ENCODE data around the gene MYD88.
A peak's percentile ranks its signal among the peaks of the same experiment; 100 is the strongest.

The MYD88 gene

DNA sequence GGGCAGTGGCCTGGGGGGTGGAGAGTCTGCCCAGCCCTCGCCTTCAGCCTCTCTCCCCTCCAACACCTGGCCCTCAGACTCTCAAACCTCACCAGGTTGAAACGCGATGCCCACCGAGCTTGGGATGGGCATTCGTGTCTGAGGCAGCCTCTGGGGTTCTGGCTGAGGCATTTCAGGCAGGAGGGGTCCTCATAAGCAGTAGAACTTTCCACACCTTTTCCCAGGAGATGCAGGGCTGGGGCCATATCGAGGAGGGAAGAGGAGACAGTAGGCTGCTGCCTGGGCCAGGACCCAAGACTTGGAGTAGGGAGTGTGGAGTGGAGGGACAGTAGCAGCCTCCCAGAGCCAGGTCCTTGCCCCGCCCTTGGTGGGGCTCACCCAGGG is 26.1 kb upstream of the MYD88 start:
- DNase-seq (ENCODE audit: low read depth), result no peak

GRCh38 chr3:38114052-38114874 is 24.2 kb upstream of the MYD88 start:
- no peak for DNase-seq (ENCODE audit: low read depth)

- DNase-seq (ENCODE audit: low read depth), result no peak
Measured at GRCh38 chr3:38114875-38115644, 23.4 kb upstream of the MYD88 start.

DNA sequence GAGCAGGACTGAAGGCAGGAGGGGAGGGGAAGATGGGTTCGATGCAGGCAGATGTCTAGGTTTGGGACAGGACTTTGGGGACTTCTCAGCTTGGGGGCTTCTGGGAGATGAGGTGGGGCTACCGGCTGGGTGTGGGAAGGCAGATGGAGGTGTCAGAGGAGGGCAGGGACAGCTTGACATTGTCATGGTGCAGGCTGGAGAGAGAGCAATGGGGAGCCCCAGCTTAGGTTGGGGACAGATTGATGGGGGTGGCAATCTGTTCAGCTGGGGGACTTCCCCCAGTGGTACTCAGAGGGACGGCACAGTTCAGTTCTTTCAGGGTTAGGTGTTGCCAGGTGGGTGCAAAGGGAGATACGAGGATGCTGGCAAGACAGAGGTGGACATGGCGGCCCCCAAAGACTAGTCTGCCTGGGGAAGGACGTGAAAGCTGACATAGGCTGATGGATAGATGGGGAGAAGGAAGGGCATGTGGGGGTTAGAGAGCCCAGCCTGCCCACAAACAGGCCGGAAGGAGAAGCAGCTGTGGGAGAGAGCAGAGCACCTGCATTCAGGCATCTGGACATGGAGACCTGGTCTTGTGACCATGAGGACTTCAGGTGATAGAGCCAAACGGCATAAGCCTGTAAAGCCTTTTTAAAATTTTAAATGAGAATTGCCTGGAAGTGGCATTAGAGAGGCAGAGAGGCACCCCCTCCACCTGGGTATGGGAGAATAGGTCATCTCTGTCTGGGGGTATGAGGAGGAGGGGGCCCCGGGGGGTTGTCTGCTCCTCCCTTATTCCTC is 22.6 kb upstream of the MYD88 start:
- DNase-seq (ENCODE audit: low read depth), result no peak

DNA sequence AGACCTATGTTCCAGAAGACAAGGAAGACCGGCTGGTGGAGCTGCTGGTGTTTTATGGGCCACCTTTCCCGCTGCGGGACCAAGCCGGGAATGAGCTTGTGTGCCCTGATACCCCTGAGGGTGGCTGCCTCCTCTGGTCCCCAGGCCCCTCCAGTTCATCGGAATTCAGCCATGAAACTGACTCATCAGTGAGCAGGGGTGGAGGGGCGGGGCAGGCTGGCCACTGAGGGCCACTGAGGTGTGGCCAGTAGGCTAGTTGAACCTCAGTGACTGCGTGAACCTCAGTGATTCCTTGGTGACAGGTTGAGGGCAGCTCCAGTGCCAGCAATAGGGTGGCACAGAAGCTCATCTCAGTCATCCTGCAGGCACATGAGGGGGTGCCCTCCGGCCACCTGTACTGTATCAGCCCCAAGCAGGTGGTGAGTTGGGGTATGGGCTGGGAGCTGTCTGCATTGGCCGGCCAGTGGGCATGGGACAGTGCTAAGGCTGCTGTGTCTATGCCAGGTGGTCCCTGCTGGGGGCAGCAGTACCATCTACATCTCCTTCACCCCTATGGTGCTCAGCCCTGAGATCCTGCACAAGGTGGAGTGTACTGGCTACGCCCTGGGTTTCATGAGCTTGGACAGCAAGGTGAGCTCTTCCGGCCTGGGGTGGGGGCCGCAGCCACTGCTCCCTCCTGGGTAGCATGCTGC is 21.8 kb upstream of the MYD88 start:
- DNase-seq (ENCODE audit: low read depth), result peak; percentile 13

GRCh38 chr3:38117163-38117716 is 21.2 kb upstream of the MYD88 start:
- DNase-seq (ENCODE audit: low read depth), result no peak

GRCh38 chr3:38117748-38118420 is 20.6 kb upstream of the MYD88 start:
- peak; percentile 67 for DNase-seq (ENCODE audit: low read depth)

- DNase-seq (ENCODE audit: low read depth), result no peak
Measured at GRCh38 chr3:38118421-38119247, 19.8 kb upstream of the MYD88 start.

GRCh38 chr3:38119248-38119544 is 19.3 kb upstream of the MYD88 start:
- DNase-seq (ENCODE audit: low read depth), result no peak

DNA sequence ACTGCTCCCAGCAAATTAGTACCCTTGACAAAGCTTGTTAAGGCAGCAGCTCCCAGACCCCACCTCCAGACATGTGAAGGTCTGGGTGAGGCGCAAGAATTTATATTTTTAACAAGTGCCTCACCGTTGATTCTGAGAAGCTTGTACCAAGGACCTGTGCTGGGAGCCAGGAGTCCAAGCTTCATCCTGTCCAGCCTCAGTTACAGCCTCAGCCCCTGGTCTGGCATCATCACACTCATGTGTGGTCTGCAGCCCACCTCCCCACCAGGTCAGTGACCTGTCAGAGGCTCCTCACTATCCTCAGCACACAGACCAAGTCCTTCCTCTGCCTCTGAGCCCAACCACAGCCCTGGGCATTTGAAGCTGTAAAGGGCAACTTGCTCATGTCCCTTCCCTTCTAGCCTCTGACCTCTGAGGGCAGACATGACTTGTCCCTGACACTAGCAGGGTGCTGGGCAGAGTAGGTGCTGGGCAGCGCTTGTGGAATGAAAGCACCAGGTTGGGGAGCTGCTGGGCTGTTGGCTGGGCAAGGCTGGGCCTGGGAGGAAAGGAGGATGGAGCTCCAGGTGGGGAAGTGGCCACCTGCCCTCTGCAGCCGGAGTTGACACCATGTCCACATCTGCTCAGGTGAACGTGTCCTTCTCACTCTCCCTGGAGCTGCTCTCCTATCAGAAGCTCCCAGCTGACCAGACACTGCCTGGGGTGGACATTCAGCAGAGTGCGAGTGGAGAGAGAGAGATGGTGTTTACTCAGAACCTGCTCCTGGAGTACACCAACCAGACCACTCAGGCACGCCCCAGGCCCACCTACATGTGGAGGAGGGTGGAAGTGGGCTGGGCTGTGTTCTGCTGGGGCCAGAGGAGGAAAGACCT is 18.4 kb upstream of the MYD88 start:
- no peak for DNase-seq (ENCODE audit: low read depth)

DNA sequence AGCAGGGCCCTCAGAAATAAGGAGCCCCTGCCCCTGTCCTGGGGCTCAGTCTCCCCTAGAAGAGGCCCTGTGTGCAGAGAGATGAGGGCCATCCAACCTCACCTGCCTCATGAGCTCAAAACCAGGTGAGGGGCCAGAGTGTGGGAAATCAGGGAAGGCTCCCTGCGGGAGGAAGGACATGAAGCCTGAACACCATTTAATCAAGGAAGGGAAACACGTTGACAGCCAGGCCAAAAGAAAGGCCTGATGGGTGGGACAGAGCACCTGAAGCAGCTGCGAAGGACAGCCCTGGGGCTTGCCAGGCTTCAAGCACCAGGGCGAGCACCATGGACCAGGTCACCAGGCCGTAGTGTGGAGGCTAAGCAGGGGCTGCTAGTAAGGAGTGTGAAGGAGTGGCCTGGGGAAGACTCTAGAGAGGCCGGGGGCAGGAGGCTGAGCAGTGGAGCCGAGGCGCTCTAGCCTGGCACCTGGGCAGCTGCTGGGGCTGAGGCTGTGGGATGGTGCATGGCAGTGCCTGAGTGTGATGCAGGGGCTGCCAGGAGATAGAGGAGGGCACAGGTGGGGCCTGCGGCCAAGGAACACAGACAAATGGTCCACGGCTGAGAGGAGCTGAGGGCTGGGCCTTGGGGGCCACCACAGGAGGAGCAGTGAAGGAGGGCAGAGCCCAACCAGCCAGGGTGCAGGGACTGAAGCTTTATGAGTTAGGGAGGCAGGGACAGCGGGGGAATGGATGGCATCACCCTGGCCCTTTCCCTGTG is 17.6 kb upstream of the MYD88 start:
- DNase-seq (ENCODE audit: low read depth), result no peak

DNA sequence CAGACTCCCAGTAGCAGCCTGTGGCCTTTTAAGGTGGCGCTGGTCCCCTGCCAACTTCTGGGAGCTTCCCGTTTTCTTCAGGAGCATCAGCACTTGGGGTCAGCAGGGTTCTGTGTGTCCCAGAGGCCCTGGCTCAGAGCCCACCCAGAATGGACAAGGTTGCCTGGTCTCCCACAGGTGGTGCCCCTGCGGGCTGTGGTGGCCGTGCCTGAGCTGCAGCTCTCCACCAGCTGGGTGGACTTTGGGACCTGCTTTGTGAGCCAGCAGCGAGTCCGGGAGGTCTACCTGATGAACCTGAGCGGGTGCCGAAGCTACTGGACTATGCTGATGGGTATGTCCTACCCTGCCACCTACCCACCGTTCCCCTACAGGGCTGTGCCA is 17.0 kb upstream of the MYD88 start:
- no peak for DNase-seq (ENCODE audit: low read depth)

GRCh38 chr3:38121832-38122461 is 16.5 kb upstream of the MYD88 start:
- DNase-seq (ENCODE audit: low read depth), result no peak

GRCh38 chr3:38122712-38123290 is 15.7 kb upstream of the MYD88 start:
- no peak for DNase-seq (ENCODE audit: low read depth)

DNA sequence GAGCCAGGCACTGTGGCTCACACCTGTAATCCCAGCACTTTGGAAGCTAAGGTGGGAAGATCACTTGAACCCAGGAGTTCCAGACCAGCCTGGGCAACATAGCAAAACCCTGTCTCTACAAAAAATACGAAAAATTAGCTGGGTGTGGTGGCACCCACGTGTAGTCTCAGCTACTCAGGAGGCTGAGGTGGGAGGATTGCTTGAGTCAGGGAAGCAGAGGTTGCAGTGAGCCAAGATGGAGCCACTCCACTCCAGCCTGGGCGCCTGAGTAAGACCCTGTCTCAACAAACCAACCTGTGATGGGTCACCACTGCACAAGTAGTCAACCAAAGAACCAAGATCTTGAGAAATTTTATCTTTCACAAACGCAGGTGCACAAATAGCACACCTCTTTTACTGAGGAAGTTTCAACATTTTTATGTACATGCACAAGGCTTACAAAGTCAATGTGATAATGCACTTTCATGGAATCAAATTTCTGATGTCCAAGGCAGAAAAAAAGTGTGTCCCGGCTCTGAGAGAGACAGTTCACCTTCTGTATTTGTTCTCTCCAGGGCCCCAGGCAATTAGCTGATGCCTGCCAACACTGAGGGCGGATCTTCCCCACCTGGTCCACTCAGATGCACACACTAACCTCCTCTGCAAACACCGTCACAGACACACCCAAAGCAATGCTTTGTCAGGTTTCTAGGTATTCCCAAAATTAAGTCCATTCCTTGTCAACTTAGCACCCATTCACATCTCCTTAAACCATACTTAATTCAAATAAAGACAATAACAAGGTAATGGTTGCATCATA is 13.9 kb upstream of the MYD88 start:
- DNase-seq (ENCODE audit: low read depth), result no peak

- DNase-seq (ENCODE audit: low read depth), result no peak
Measured at GRCh38 chr3:38125305-38126120, 12.9 kb upstream of the MYD88 start.

Data from ELR (cell line).